GM06990 (cell line): ENCODE data around the gene DCP2.

ENCODE experiments used
- DNase-seq: peaks from one replicate; pipeline ENCODE4 v3.0.0-alpha.2; 2011; ENCODE audit not compliant: insufficient read length; ENCODE audit errors: extremely low read depth
- H3K27me3 ChIP-seq: replicated peaks from 2 replicates; pipeline ENCODE4 v1.6.0; 2011; ENCODE audit warnings: low read length; ENCODE audit not compliant: control insufficient read depth, insufficient read depth
- H3K36me3 ChIP-seq: 2 replicates; pipeline ENCODE4 v1.5.1; 2011; ENCODE audit warnings: low read length; ENCODE audit not compliant: control insufficient read depth, insufficient read depth
- H3K4me3 ChIP-seq: replicated peaks from 2 replicates; pipeline ENCODE4 v1.5.1; 2011; ENCODE audit warnings: low read depth, mild to moderate bottlenecking, control low read depth, low read length
- TF ChIP-seq, protein P1 (sequence below): IDR thresholded peaks from 2 replicates; pipeline ENCODE4 v1.5.1; 2011; ENCODE audit warnings: low read length, control low read depth, mild to moderate bottlenecking, inconsistent platforms; ENCODE audit not compliant: insufficient read depth, poor library complexity, severe bottlenecking

DCP2 gene

DNA sequence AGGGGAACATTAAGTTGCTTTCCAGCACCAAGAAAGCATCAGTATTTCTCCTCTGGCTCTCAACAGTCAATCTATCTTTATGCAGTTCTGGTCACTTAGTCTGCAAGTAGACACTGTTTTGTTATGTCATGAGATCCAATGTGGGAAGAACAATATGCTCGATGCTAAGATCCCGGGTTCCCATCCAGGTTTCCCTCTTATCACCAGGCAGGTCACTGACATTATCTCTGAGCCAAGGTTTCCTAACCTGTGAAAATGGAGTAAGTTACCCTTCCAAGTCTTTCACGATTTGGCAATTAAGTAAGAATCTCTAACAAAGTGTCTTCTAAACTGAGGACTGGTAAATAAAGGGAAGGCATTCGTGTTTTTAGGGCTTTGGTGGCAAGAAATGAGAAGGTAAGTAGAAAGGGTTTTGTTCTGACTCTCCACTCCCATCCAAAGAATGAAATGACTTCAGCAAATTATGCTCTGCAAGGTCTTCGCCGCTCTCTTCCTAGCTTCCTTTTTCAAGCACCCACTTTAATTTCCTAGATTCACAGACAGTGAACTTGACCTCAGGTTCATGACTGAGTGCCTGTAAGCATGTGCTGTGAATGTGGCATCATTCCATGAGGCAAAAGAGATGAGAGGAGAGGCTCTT, 86.4 kb downstream of the DCP2 start:
- H3K36me3 ChIP-seq: no peaks in the 10 kb centered on the region
- TF ChIP-seq, protein P1, sequence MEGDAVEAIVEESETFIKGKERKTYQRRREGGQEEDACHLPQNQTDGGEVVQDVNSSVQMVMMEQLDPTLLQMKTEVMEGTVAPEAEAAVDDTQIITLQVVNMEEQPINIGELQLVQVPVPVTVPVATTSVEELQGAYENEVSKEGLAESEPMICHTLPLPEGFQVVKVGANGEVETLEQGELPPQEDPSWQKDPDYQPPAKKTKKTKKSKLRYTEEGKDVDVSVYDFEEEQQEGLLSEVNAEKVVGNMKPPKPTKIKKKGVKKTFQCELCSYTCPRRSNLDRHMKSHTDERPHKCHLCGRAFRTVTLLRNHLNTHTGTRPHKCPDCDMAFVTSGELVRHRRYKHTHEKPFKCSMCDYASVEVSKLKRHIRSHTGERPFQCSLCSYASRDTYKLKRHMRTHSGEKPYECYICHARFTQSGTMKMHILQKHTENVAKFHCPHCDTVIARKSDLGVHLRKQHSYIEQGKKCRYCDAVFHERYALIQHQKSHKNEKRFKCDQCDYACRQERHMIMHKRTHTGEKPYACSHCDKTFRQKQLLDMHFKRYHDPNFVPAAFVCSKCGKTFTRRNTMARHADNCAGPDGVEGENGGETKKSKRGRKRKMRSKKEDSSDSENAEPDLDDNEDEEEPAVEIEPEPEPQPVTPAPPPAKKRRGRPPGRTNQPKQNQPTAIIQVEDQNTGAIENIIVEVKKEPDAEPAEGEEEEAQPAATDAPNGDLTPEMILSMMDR: no peak
- no peaks in the 10 kb centered on the region for H3K27me3 ChIP-seq
- DNase-seq: no peak
- no peak overlapping the region for H3K4me3 ChIP-seq

DNA sequence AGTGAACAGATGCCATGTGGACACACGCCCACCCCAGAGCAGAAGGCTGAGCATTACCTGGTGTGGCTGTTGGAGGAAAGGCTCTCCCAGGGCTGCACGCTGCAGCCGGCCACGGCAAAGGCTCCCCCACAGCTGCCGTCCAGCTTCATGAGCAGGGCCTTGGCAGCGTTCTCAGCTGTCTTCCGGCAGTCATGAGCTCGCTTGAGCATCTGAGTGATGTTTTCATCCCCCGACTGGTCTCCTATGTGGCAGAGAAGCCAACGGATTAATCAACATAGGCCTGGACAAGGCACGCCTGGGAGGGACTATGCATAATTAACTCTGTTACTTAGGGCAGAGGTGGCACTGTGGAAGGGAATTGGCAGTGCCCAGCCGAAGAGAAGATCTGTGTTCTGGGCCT, 87.3 kb downstream of the DCP2 start:
- H3K36me3 ChIP-seq: no peaks in the 10 kb centered on the region

GRCh38 chr5:113064806-113065205, 88.2 kb downstream of the DCP2 start:
- no peaks in the 10 kb centered on the region for H3K27me3 ChIP-seq
- no peaks in the 10 kb centered on the region for H3K36me3 ChIP-seq
- no peak overlapping the region for H3K4me3 ChIP-seq
- TF ChIP-seq, protein P1: no peak
- DNase-seq: no peak

More for the DNA sequence above, 87.3 kb downstream of the DCP2 start:
- Histone ChIP-seq H3K27me3 (no peaks in the 10 kb centered on the region), H3K4me3 (no peak overlapping the region)
- TF ChIP-seq, protein P1: no peak
- DNase-seq: no peak

- Histone ChIP-seq H3K27me3 (no peaks in the 10 kb centered on the region), H3K4me3 (no peak overlapping the region), H3K36me3 (no peaks in the 10 kb centered on the region)
- no peak for DNase-seq
- TF ChIP-seq, protein P1: no peak
These were observed 89.0 kb downstream of the DCP2 start for GRCh38 chr5:113065626-113066025.

DNA sequence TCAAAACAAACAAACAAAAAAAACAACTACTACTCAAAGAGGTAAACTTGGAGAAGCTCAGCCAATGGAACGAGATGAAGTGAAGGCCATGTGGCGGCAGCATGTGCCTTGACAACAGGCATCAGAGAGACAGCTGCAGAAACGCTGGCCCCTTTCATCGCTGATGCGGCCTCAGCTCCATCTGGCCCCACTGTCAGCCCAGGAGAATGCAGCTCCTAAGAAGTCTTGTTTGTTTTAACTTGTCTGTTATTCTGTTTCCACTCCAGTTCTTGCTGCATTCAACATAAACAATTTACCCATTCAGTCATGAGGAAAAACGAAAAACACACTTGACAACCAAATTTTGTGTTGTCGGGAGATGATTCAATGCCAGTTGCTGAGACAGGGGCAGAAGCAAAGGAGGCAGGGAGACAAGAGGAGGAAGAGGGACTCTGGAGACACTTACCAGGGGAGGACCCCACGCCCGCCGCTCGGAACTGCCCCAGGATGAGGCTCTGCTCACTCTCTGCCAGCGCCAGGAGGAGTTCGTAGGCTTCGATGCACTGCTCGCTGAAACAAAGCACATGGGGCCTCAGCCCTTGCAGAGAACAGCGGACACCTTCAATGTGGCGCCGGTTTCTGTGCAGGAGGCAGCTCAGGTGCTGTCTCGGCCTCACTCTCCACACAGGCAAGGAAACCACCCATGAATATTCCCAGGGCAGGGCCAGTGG, 91.2 kb downstream of the DCP2 start:
- no peaks in the 10 kb centered on the region for H3K36me3 ChIP-seq
- DNase-seq: no peak
- H3K4me3 ChIP-seq: no peak overlapping the region
- H3K27me3 ChIP-seq: no peaks in the 10 kb centered on the region
- TF ChIP-seq, protein P1: no peak
